Mesendoderm (in vitro differentiated cells): Measurements from ENCODE around the gene LRRC42.

Experiments
- DNase-seq: peaks from one replicate; pipeline ENCODE4 v3.0.0; 2013
- H2AK5ac ChIP-seq: 2 replicates; pipeline ENCODE4 v1.6.1; 2013; ENCODE audit warnings: low read length, inconsistent platforms
- H2BK120ac ChIP-seq: 2 replicates; pipeline ENCODE4 v1.6.1; 2013; ENCODE audit warnings: low read depth, mild to moderate bottlenecking, low read length, moderate library complexity, mixed read lengths
- H2BK15ac ChIP-seq: replicated peaks from 2 replicates; pipeline ENCODE4 v1.6.1; 2013; ENCODE audit warnings: low read depth, mild to moderate bottlenecking, moderate library complexity
- H2BK5ac ChIP-seq: 2 replicates; pipeline ENCODE4 v1.6.1; 2013; ENCODE audit warnings: low read length, inconsistent platforms
- H3K18ac ChIP-seq: 2 replicates; pipeline ENCODE4 v1.6.1; 2013; ENCODE audit warnings: mild to moderate bottlenecking, low read length, mixed read lengths
- H3K23ac ChIP-seq: one replicate; pipeline ENCODE4 v1.6.1; 2013; ENCODE audit warnings: low read length
- H3K27ac ChIP-seq: 2 replicates; pipeline ENCODE4 v1.5.1; 2013; ENCODE audit warnings: low read depth, mild to moderate bottlenecking, inconsistent platforms, low read length, moderate library complexity
- H3K27me3 ChIP-seq: 2 replicates; pipeline ENCODE4 v1.6.1; 2013; ENCODE audit warnings: low read length, control low read depth, mild to moderate bottlenecking, inconsistent platforms; ENCODE audit not compliant: insufficient read depth, poor library complexity
- H3K36me3 ChIP-seq: 2 replicates; pipeline ENCODE4 v1.6.1; 2013; ENCODE audit warnings: low read length, inconsistent platforms; ENCODE audit not compliant: control insufficient read depth, insufficient read depth
- H3K4ac ChIP-seq: one replicate; pipeline ENCODE4 v1.6.1; 2013; ENCODE audit warnings: low read depth, mild to moderate bottlenecking, low read length, moderate library complexity
- H3K4me1 ChIP-seq: 2 replicates; pipeline ENCODE4 v1.6.1; 2013; ENCODE audit warnings: low read depth, low read length, inconsistent platforms; ENCODE audit not compliant: control insufficient read depth
- H3K4me2 ChIP-seq: 2 replicates; pipeline ENCODE4 v1.6.1; 2013; ENCODE audit warnings: low read length
- H3K4me3 ChIP-seq: 2 replicates; pipeline ENCODE4 v1.5.1; 2013; ENCODE audit warnings: mild to moderate bottlenecking, low read length
- H3K56ac ChIP-seq: one replicate; pipeline ENCODE4 v1.6.1; 2013; ENCODE audit warnings: low read length
- H3K79me1 ChIP-seq: 2 replicates; pipeline ENCODE4 v1.6.1; 2013; ENCODE audit warnings: low read length, inconsistent platforms
- H3K79me2 ChIP-seq: 2 replicates; pipeline ENCODE4 v1.6.1; 2013; ENCODE audit warnings: mild to moderate bottlenecking, low read length; ENCODE audit not compliant: control insufficient read depth, insufficient read depth
- H3K9ac ChIP-seq: 2 replicates; pipeline ENCODE4 v1.6.1; 2013; ENCODE audit warnings: low read length, inconsistent platforms
- H4K5ac ChIP-seq: one replicate; pipeline ENCODE4 v1.6.1; 2013; ENCODE audit warnings: low read length
- H4K8ac ChIP-seq: one replicate; pipeline ENCODE4 v1.6.1; 2013; ENCODE audit warnings: low read depth, mild to moderate bottlenecking, control low read depth, low read length, moderate library complexity
- WGBS: extraction: QIAGEN DNeasy Blood & Tissue Kit; methylation state at CpG from one replicate; pipeline ENCODE4 v1.1.7; 2013; ENCODE audit warnings: low lambda C conversion rate, missing lambda C conversion rate; ENCODE audit not compliant: insufficient coverage; ENCODE audit errors: extremely low coverage; 5-methylcytosine and 5-hydroxymethylcytosine counted together

The LRRC42 gene

DNA sequence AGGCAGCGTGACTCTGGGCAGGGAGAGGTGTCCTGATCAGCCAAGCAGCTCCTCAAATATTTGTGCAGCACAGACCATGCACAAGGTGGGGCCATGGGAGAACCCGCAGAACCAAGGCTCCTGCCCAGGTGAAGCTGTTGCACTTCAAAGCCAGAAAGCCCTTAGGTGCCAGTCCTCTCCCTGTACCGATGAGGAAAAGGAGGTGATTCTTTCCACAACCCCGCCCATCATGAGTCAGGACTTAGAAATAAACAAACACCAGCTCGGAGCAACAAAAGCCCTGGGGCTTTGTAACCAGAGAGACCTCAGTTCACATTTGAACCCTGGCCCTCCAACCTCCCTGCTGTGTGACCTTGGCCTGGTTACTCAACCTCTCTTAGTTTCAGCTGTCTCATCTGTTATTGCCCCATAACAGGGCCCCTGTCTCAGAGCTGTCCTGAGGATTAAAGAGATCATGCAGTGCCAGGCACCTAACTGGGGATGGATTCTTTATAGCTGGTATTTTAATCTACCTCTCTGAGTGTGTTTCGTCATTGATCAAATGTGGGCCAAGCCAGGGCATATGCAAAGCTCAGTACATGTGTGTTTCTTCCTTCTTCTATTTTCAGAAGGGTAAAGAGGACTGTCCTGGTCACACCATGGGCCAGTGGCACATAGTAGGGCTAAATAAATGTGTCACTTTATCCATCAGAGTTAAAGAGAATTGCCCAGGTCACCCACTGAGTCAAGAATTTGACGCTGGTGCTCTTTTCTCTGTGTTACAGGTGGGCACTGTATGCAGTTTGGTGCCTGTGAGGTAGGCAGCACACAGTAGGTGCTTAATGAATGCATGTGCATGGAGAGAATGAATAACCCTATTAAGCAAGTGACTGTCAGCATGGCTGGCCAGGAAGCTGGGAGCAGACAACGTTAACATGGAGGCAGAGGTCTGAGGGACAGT, 70.5 kb downstream of the LRRC42 start:
- no peak overlapping the region for H4K8ac ChIP-seq
- no peak overlapping the region for H3K56ac ChIP-seq
- no peak overlapping the region for H2BK5ac ChIP-seq
- no peaks in the 10 kb centered on the region for H3K79me2 ChIP-seq
- no peak overlapping the region for H3K4me3 ChIP-seq
- H2BK120ac ChIP-seq, result no peak overlapping the region
- H3K18ac ChIP-seq, result no peak overlapping the region
- no peak overlapping the region for H3K27ac ChIP-seq
- H3K36me3 ChIP-seq, result no peaks in the 10 kb centered on the region
- DNase-seq, result peak; percentile 87
- no peak overlapping the region for H2AK5ac ChIP-seq
- H3K4me2 ChIP-seq, result no peak overlapping the region
- no peak overlapping the region for H3K9ac ChIP-seq
- H3K79me1 ChIP-seq, result no peaks in the 10 kb centered on the region
- WGBS, result no CpG with 5 or more reads among the region's 8 CpGs
- H3K4me1 ChIP-seq, result peaks cover 2% of the 10 kb centered on the region
- H2BK15ac ChIP-seq, result no peak overlapping the region
- no peaks in the 10 kb centered on the region for H3K27me3 ChIP-seq
- H4K5ac ChIP-seq, result no peak overlapping the region
- H3K23ac ChIP-seq, result no peak overlapping the region
- no peak overlapping the region for H3K4ac ChIP-seq
